Astrocyte (in vitro differentiated cells and primary cell): ENCODE measurements around the gene VRK2. TPM values are rescaled to one million over a fixed set of nuclear protein-coding genes. Genes with fewer than 3 reads are reported as not detected.

ENCODE experiments used
- DNase-seq: peaks from one replicate; pipeline ENCODE4 v3.0.0-alpha.2; 2010; ENCODE audit warnings: low read depth
- FAIRE-seq: peaks from 2 replicates; lab custom pipeline; 2011; peaks lifted over from hg19 to GRCh38; lab: Jason Lieb, UNC
- H2AFZ ChIP-seq: 2 replicates; pipeline ENCODE4 v1.6.0; 2012; ENCODE audit warnings: low read depth, low read length, inconsistent platforms
- H3K27ac ChIP-seq: 2 replicates; pipeline ENCODE4 v1.5.1; 2011; ENCODE audit warnings: low read depth, low read length, inconsistent platforms
- H3K27me3 ChIP-seq: 2 replicates; pipeline ENCODE4 v1.6.0; 2011; ENCODE audit warnings: low read length, inconsistent platforms; ENCODE audit not compliant: insufficient read depth
- H3K36me3 ChIP-seq: 2 replicates; pipeline ENCODE4 v1.5.1; 2011; ENCODE audit warnings: low read length, inconsistent platforms; ENCODE audit not compliant: insufficient read depth
- H3K4me1 ChIP-seq: 2 replicates; pipeline ENCODE4 v1.5.1; 2011; ENCODE audit warnings: low read length, inconsistent platforms; ENCODE audit not compliant: insufficient read depth
- H3K4me2 ChIP-seq: 2 replicates; pipeline ENCODE4 v1.6.0; 2012; ENCODE audit warnings: low read length, inconsistent platforms
- H3K4me3 ChIP-seq: 2 replicates; pipeline ENCODE4 v1.5.1; 2011; ENCODE audit warnings: low read depth, mild to moderate bottlenecking, low read length, inconsistent platforms; ENCODE audit not compliant: insufficient read depth
- H3K79me2 ChIP-seq: 2 replicates; pipeline ENCODE4 v1.6.0; 2012; ENCODE audit warnings: mild to moderate bottlenecking, low read length, inconsistent platforms; ENCODE audit not compliant: insufficient read depth
- H3K9ac ChIP-seq: 2 replicates; pipeline ENCODE4 v1.6.0; 2012; ENCODE audit warnings: mild to moderate bottlenecking, low read length, inconsistent platforms
- H3K9me3 ChIP-seq: 2 replicates; pipeline ENCODE4 v1.5.1; 2012; ENCODE audit warnings: low read depth, mild to moderate bottlenecking, low read length, inconsistent platforms; ENCODE audit not compliant: insufficient read depth
- H4K20me1 ChIP-seq: 2 replicates; pipeline ENCODE4 v1.6.0; 2012; ENCODE audit warnings: low read length, inconsistent platforms; ENCODE audit not compliant: insufficient read depth
- H3K27ac Mint-ChIP-seq: one replicate; pipeline ENCODE4 v1.8.0; 2021; ENCODE audit warnings: mild to moderate bottlenecking, mixed read lengths; ENCODE audit not compliant: unreplicated experiment
- H3K27me3 Mint-ChIP-seq: one replicate; pipeline ENCODE4 v1.8.0; 2021; ENCODE audit warnings: low read depth, mixed read lengths; ENCODE audit not compliant: unreplicated experiment
- H3K36me3 Mint-ChIP-seq: one replicate; pipeline ENCODE4 v1.8.0; 2021; ENCODE audit warnings: low read depth, mixed read lengths; ENCODE audit not compliant: unreplicated experiment
- H3K4me1 Mint-ChIP-seq: one replicate; pipeline ENCODE4 v1.8.0; 2021; ENCODE audit warnings: low read depth, mixed read lengths; ENCODE audit not compliant: unreplicated experiment
- H3K4me3 Mint-ChIP-seq: one replicate; pipeline ENCODE4 v1.8.0; 2021; ENCODE audit warnings: mild to moderate bottlenecking, moderate library complexity, mixed read lengths; ENCODE audit not compliant: unreplicated experiment
- H3K9me3 Mint-ChIP-seq: one replicate; pipeline ENCODE4 v1.8.0; 2021; ENCODE audit warnings: mild to moderate bottlenecking, mixed read lengths; ENCODE audit not compliant: unreplicated experiment
- CTCF ChIP-seq: IDR thresholded peaks from 2 replicates; pipeline ENCODE4 v1.5.1; 2011; ENCODE audit warnings: low read depth, mild to moderate bottlenecking, inconsistent platforms, low read length, moderate library complexity; ENCODE audit not compliant: insufficient read depth
- EZH2 ChIP-seq: IDR thresholded peaks from 2 replicates; pipeline ENCODE4 v1.6.1; 2012; ENCODE audit warnings: mild to moderate bottlenecking, low read length, inconsistent platforms; ENCODE audit not compliant: insufficient read depth
- total RNA-seq: library from RNA; stranded (reverse); gene quantifications from 2 replicates; pipeline ENCODE4 v1.2.1, GENCODE V29; 2021

VRK2 gene
- total RNA-seq, 1 donor from 2014 or later: 28.6 TPM

- Mint-ChIP-seq H3K36me3 (peaks cover 3% of the 10 kb centered on the region), H3K4me1 (peaks cover 10% of the 10 kb centered on the region), H3K27ac (no peak overlapping the region), H3K9me3 (no peaks in the 10 kb centered on the region), H3K27me3 (no peaks in the 10 kb centered on the region), H3K4me3 (no peak overlapping the region)
- TF ChIP-seq EZH2 (no peak), CTCF (no peak)
- Histone ChIP-seq H2AFZ (no peak overlapping the region), H3K4me3 (no peak overlapping the region), H3K4me2 (peak overlapping the region; percentile 26), H3K9ac (no peak overlapping the region), H3K27ac (no peak overlapping the region), H3K79me2 (no peaks in the 10 kb centered on the region), H3K4me1 (peaks cover 4% of the 10 kb centered on the region), H3K27me3 (no peaks in the 10 kb centered on the region), H3K9me3 (no peaks in the 10 kb centered on the region), H3K36me3 (no peaks in the 10 kb centered on the region), H4K20me1 (no peaks in the 10 kb centered on the region)
- FAIRE-seq (peak; percentile 71), DNase-seq (peak; percentile 77)
These were observed 17.0 kb downstream of the VRK2 start for GRCh38 chr2:58063641-58064040.

GRCh38 chr2:58064086-58064485, 17.5 kb downstream of the VRK2 start:
- Mint-ChIP-seq H3K9me3 (no peaks in the 10 kb centered on the region), H3K4me3 (no peak overlapping the region), H3K27ac (peak overlapping the region; percentile 54), H3K4me1 (peaks cover 10% of the 10 kb centered on the region), H3K27me3 (no peaks in the 10 kb centered on the region), H3K36me3 (peaks cover 3% of the 10 kb centered on the region)
- no peaks in the 10 kb centered on the region for H4K20me1 ChIP-seq
- FAIRE-seq (peak; percentile 73), DNase-seq (no peak)
- peak overlapping the region; percentile 26 for H3K4me2 ChIP-seq
- no peaks in the 10 kb centered on the region for H3K27me3 ChIP-seq
- no peak overlapping the region for H2AFZ ChIP-seq
- H3K4me1 ChIP-seq: peaks cover 4% of the 10 kb centered on the region
- no peaks in the 10 kb centered on the region for H3K36me3 ChIP-seq
- no peaks in the 10 kb centered on the region for H3K9me3 ChIP-seq
- H3K27ac ChIP-seq: no peak overlapping the region
- H3K79me2 ChIP-seq: no peaks in the 10 kb centered on the region
- no peak for TF ChIP-seq EZH2
- TF ChIP-seq CTCF: no peak
- H3K9ac ChIP-seq: no peak overlapping the region
- no peak overlapping the region for H3K4me3 ChIP-seq

GRCh38 chr2:58065248-58065647, 18.6 kb downstream of the VRK2 start:
- peaks cover 4% of the 10 kb centered on the region for H3K4me1 ChIP-seq
- no peak overlapping the region for H3K4me3 Mint-ChIP-seq
- H3K27me3 Mint-ChIP-seq: no peaks in the 10 kb centered on the region
- H3K9me3 ChIP-seq: no peaks in the 10 kb centered on the region
- H3K27ac ChIP-seq: no peak overlapping the region
- no peaks in the 10 kb centered on the region for H3K79me2 ChIP-seq
- no peak overlapping the region for H3K9ac ChIP-seq
- H3K27ac Mint-ChIP-seq: no peak overlapping the region
- no peaks in the 10 kb centered on the region for H4K20me1 ChIP-seq
- TF ChIP-seq CTCF: no peak
- TF ChIP-seq EZH2: no peak
- no peaks in the 10 kb centered on the region for H3K9me3 Mint-ChIP-seq
- H3K4me3 ChIP-seq: no peak overlapping the region
- DNase-seq: no peak
- H3K4me2 ChIP-seq: no peak overlapping the region
- H3K27me3 ChIP-seq: no peaks in the 10 kb centered on the region
- no peak for FAIRE-seq
- H3K36me3 ChIP-seq: no peaks in the 10 kb centered on the region
- peaks cover 10% of the 10 kb centered on the region for H3K4me1 Mint-ChIP-seq
- H2AFZ ChIP-seq: no peak overlapping the region
- peaks cover 6% of the 10 kb centered on the region for H3K36me3 Mint-ChIP-seq
